Ascending aorta (tissue), 2 donors: Measurements from ENCODE around the gene ST6GALNAC6. TPM values are rescaled to one million over a fixed set of nuclear protein-coding genes. Genes with fewer than 3 reads are reported as not detected.
"Not testable (repeated sequence)": the region's sequence is repeated elsewhere in the genome, so short reads cannot be mapped to it uniquely, and the experiment has no call there.

Source experiments
- DNase-seq, 2 donors: peaks; one replicate each; pipeline ENCODE4 v3.0.0-alpha.2; 2019; ENCODE audit warnings: low spot score in 2 of 2
- H3K27ac ChIP-seq, 2 donors: fragments of 200-600 bp; sonication (generic); one replicate each; pipeline ENCODE4 v1.5.1; 2016 to 2017; ENCODE audit warnings: mild to moderate bottlenecking in 1 of 2
- H3K27me3 ChIP-seq: fragments of 200-600 bp; sonication (generic); one replicate; pipeline ENCODE4 v1.5.1; 2017
- H3K36me3 ChIP-seq, 2 donors: fragments of 200-600 bp; sonication (generic); one replicate each; pipeline ENCODE4 v1.5.1; 2016
- H3K4me1 ChIP-seq, 2 donors: fragments of 200-600 bp; sonication (generic); one replicate each; pipeline ENCODE4 v1.5.1; 2016 to 2017; ENCODE audit warnings: mild to moderate bottlenecking in 1 of 2
- H3K4me3 ChIP-seq, 2 donors: fragments of 200-600 bp; sonication (generic); one replicate each; pipeline ENCODE4 v1.5.1; 2016 to 2017; ENCODE audit warnings: mild to moderate bottlenecking in 1 of 2
- H3K9me3 ChIP-seq, 2 donors: fragments of 200-600 bp; sonication (generic); one replicate each; pipeline ENCODE4 v1.5.1; 2016
- CTCF ChIP-seq, 3 experiments: fragments of 200-600 bp in 2 of 3; fragments of 450-650 bp in 1 of 3; sonication (generic) in 2 of 3; IDR thresholded peaks; one replicate each; pipeline ENCODE4 v1.5.1; 2016 to 2019; ENCODE audit warnings: antibody characterized with exemption in 3 of 3, mild to moderate bottlenecking in 1 of 3, moderate library complexity in 1 of 3
- intact Hi-C: fragments of 100-400 bp; cut with DNase I; formaldehyde crosslinking; loops from one replicate; pipeline ENCODE4 v1.15.1; 2023
- total RNA-seq: library from RNA; depleted of rRNA; stranded (reverse); fragments of >200 nt; gene quantifications from one replicate; pipeline ENCODE4 v1.1.0, GENCODE V29; 2016

ST6GALNAC6 gene
- total RNA-seq, 1 donor from 2014 or later, result 172 TPM

- Histone ChIP-seq H3K27ac (peak overlapping the region; percentile 76 to 80), H3K4me3 (no peak overlapping the region), H3K27me3 (no peaks in the 10 kb centered on the region), H3K36me3 (peaks cover 12 to 37% of the 10 kb centered on the region in 2 donors), H3K4me1 (peaks cover 24 to 43% of the 10 kb centered on the region in 2 donors), H3K9me3 (no peaks in the 10 kb centered on the region)
- no peak for DNase-seq
- no peak for TF ChIP-seq CTCF (IDR thresholded peaks at IDR 0.05)
- intact Hi-C loops, result loop anchor here (5.0 kb wide), 1 partner anchor 71 kb away; the partner anchor contains the start of gene FPGS
Measured at GRCh38 chr9:127873223-127873691, 26.1 kb downstream of the ST6GALNAC6 start.

GRCh38 chr9:127872369-127873222 lies 26.8 kb downstream of the ST6GALNAC6 start:
- no peak for DNase-seq
- Histone ChIP-seq H3K9me3 (no peaks in the 10 kb centered on the region), H3K4me3 (no peak overlapping the region), H3K27ac (peak overlapping the region; percentile 76 to 80), H3K4me1 (peaks cover 21 to 39% of the 10 kb centered on the region in 2 donors), H3K36me3 (peaks cover 14 to 44% of the 10 kb centered on the region in 2 donors), H3K27me3 (no peaks in the 10 kb centered on the region)
- no peak for TF ChIP-seq CTCF (IDR thresholded peaks at IDR 0.05)
- intact Hi-C loops, result loop anchor here (5.0 kb wide), 1 partner anchor 70 kb away; the partner anchor contains the start of gene FPGS

- no peaks in the 10 kb centered on the region for H3K9me3 ChIP-seq
- DNase-seq, result no peak
- H3K27ac ChIP-seq, result no peak overlapping the region
- TF ChIP-seq CTCF (IDR thresholded peaks at IDR 0.05), result no peak
- H3K36me3 ChIP-seq, result peaks cover 19 to 51% of the 10 kb centered on the region in 2 donors
- H3K4me1 ChIP-seq, result peaks cover 21 to 33% of the 10 kb centered on the region in 2 donors
- H3K27me3 ChIP-seq, result no peaks in the 10 kb centered on the region
- intact Hi-C loops, result loop anchor here (2.0 to 5.0 kb wide), 3 partner anchors 43 to 137 kb away; partner anchors contain the start of genes FPGS and TOR2A
- no peak overlapping the region for H3K4me3 ChIP-seq
Measured at GRCh38 chr9:127871531-127871930, 27.9 kb downstream of the ST6GALNAC6 start.

GRCh38 chr9:127870887-127871286 lies 28.5 kb downstream of the ST6GALNAC6 start:
- no peaks in the 10 kb centered on the region for H3K27me3 ChIP-seq

GRCh38 chr9:127870153-127870491 lies 29.3 kb downstream of the ST6GALNAC6 start:
- peak in 1 of 3 experiments; percentile 2 for TF ChIP-seq CTCF (IDR thresholded peaks at IDR 0.05)

More at GRCh38 chr9:127870887-127871286, 28.5 kb downstream of the ST6GALNAC6 start:
- no peak for DNase-seq
- Histone ChIP-seq H3K27ac (no peak overlapping the region), H3K9me3 (no peaks in the 10 kb centered on the region), H3K4me3 (no peak overlapping the region), H3K36me3 (peaks cover 19 to 54% of the 10 kb centered on the region in 2 donors), H3K4me1 (peaks cover 21 to 26% of the 10 kb centered on the region in 2 donors)
- TF ChIP-seq CTCF (IDR thresholded peaks at IDR 0.05), result no peak
- intact Hi-C loops, result loop anchor here (2.0 to 5.0 kb wide), 3 partner anchors 42 to 136 kb away; partner anchors contain the start of genes FPGS and TOR2A

More at GRCh38 chr9:127870153-127870491, 29.3 kb downstream of the ST6GALNAC6 start:
- DNase-seq, H3K27ac ChIP-seq, H3K4me3 ChIP-seq, H3K27me3 ChIP-seq, H3K9me3 ChIP-seq: not testable (repeated sequence)
- intact Hi-C loops, result loop anchor here (2.0 to 5.0 kb wide), 3 partner anchors 41 to 135 kb away; partner anchors contain the start of genes FPGS and TOR2A
- peaks cover 19 to 55% of the 10 kb centered on the region in 2 donors for H3K36me3 ChIP-seq
- H3K4me1 ChIP-seq, result peaks cover 15 to 19% of the 10 kb centered on the region in 2 donors
